K562 (cell line): ENCODE data around the gene ITPR1. TPM values are rescaled to one million over a fixed set of nuclear protein-coding genes. Genes with fewer than 3 reads are reported as not detected.

Experiments used
- BCOR ChIP-seq: fragments of 450-650 bp; IDR thresholded peaks from 2 replicates; pipeline ENCODE4 v1.6.1; 2016
- CBFA2T2 ChIP-seq: fragments of 450-650 bp; conservative IDR thresholded peaks from 2 replicates; pipeline ENCODE4 v1.6.1; 2017; ENCODE audit warnings: mild to moderate bottlenecking
- EGR1 ChIP-seq: fragments of 450-650 bp; conservative IDR thresholded peaks from 2 replicates; pipeline ENCODE4 v1.6.1; 2017; ENCODE audit warnings: mild to moderate bottlenecking
- ESRRA ChIP-seq: fragments of 450-650 bp; IDR thresholded peaks from 2 replicates; pipeline ENCODE4 v1.6.1; 2014; ENCODE audit warnings: low read depth, mild to moderate bottlenecking, moderate library complexity, borderline replicate concordance
- GTF2F1 ChIP-seq: IDR thresholded peaks from 2 replicates; pipeline ENCODE4 v1.6.1; 2011; ENCODE audit warnings: low read depth, low read length, improper control_type of control experiment
- HEY1 ChIP-seq: fragments of 250-450 bp; sonication (Bioruptor Pico); IDR thresholded peaks from 2 replicates; pipeline ENCODE4 v1.5.0; 2020; ENCODE audit warnings: mild to moderate bottlenecking, moderate library complexity, borderline replicate concordance
- HMGXB4 ChIP-seq: sonication (generic); formaldehyde crosslinking; IDR thresholded peaks from 2 replicates; pipeline ENCODE4 v1.8.1; 2023; ENCODE audit warnings: mild to moderate bottlenecking, missing genetic modification reagents
- HNRNPL ChIP-seq: fragments of 200-400 bp; formaldehyde crosslinking; IDR thresholded peaks from 2 replicates; pipeline ENCODE4 v1.6.1; 2017; ENCODE audit warnings: low read depth, mild to moderate bottlenecking, low read length
- IRF1 ChIP-seq: sonication (generic); formaldehyde crosslinking; IDR thresholded peaks from 2 replicates; pipeline ENCODE4 v1.8.0; 2022; ENCODE audit warnings: missing genetic modification reagents, mild to moderate bottlenecking, borderline replicate concordance
- JUNB ChIP-seq: fragments of 450-650 bp; formaldehyde crosslinking; conservative IDR thresholded peaks from 2 replicates; pipeline ENCODE4 v1.4.0; 2020; ENCODE audit warnings: mild to moderate bottlenecking
- KAT2B ChIP-seq: IDR thresholded peaks from one replicate; pipeline ENCODE4 v1.6.1; 2012; ENCODE audit warnings: low read depth, mild to moderate bottlenecking, control low read depth, inconsistent platforms, low read length, moderate library complexity
- MYNN ChIP-seq, 2 experiments: sonication (generic); formaldehyde crosslinking in 1 of 2; IDR thresholded peaks; 2 replicates each; pipeline versions ENCODE4 v1.5.0 to v1.6.1; 2016 to 2020; ENCODE audit warnings: antibody characterized with exemption in 1 of 2, missing genetic modification reagents in 1 of 2
- NR2C1 ChIP-seq, 2 experiments: fragments of 450-650 bp; IDR thresholded peaks; 2 replicates each; pipeline ENCODE4 v1.6.1; 2017; ENCODE audit warnings: mild to moderate bottlenecking in 2 of 2, antibody characterized with exemption in 1 of 2, inconsistent platforms in 1 of 2, missing compliant biosample characterization in 1 of 2, missing genetic modification characterization in 1 of 2
- PPARD ChIP-seq: fragments of 250-450 bp; sonication (Bioruptor Pico); IDR thresholded peaks from 2 replicates; pipeline ENCODE4 v1.8.0; 2022; ENCODE audit warnings: inconsistent platforms, mild to moderate bottlenecking, moderate library complexity
- TAF15 ChIP-seq: fragments of 200-400 bp; formaldehyde crosslinking; IDR thresholded peaks from 2 replicates; pipeline ENCODE4 v1.6.1; 2017; ENCODE audit warnings: mild to moderate bottlenecking, low read depth, low read length, moderate library complexity
- TARDBP ChIP-seq: fragments of 450-650 bp; IDR thresholded peaks from 2 replicates; pipeline ENCODE4 v1.6.1; 2016
- TFE3 ChIP-seq: fragments of 450-650 bp; formaldehyde crosslinking; IDR thresholded peaks from 2 replicates; pipeline ENCODE4 v1.4.0; 2020; ENCODE audit warnings: mild to moderate bottlenecking, mixed read lengths
- USF2 ChIP-seq: sonication (generic); formaldehyde crosslinking; IDR thresholded peaks from 2 replicates; pipeline ENCODE4 v1.5.0; 2020; ENCODE audit warnings: missing genetic modification reagents
- ZNF121 ChIP-seq: sonication (generic); formaldehyde crosslinking; conservative IDR thresholded peaks from 2 replicates; pipeline ENCODE4 v1.8.0; 2022; ENCODE audit warnings: missing genetic modification reagents
- ZNF551 ChIP-seq: fragments of 250-450 bp; sonication (Bioruptor Pico); IDR thresholded peaks from 2 replicates; pipeline ENCODE4 v1.5.0; 2021; ENCODE audit warnings: mild to moderate bottlenecking, moderate library complexity
- ZNF76 ChIP-seq: fragments of 250-450 bp; sonication (Bioruptor Pico); IDR thresholded peaks from 2 replicates; pipeline ENCODE4 v1.4.0; 2020; ENCODE audit warnings: mild to moderate bottlenecking, moderate library complexity, borderline replicate concordance
- ZSCAN29 ChIP-seq: fragments of 450-650 bp; IDR thresholded peaks from 2 replicates; pipeline ENCODE4 v1.6.1; 2017
- polyA plus RNA-seq, 8 experiments: library from polyadenylated mRNA; depleted of rRNA in 4 of 8; stranded (reverse) in 5 of 8; unstranded in 3 of 8; fragments of >200 nt; fragmentation: Nextera tagmentation in 2 of 8; fragmentation: Illumina TruSeq in 1 of 8; extraction: Ambion mirVana in 2 of 8; extraction: Trizol in 1 of 8; gene quantifications; 2 replicates each; pipeline versions ENCODE4 v1.2.1 to v1.2.3, GENCODE V29; 2011 to 2014; ENCODE audit warnings: inconsistent platforms in 1 of 8, missing spikeins in 1 of 8
- total RNA-seq, 7 experiments: library from RNA; depleted of rRNA in 6 of 7; stranded (reverse); fragments of >200 nt in 6 of 7; fragmentation: Illumina TruSeq in 2 of 7; extraction: Trizol in 2 of 7; gene quantifications; 2 replicates each; pipeline versions ENCODE4 v1.2.1 to v1.2.3, GENCODE V29; 2011 to 2021; ENCODE audit warnings: low replicate concordance in 1 of 7

Gene ITPR1
- total and polyA plus RNA-seq, 9 of the 15 experiments (the other 6 are each of a cell fraction or from before 2014, with no cell fraction given), result 22.4 to 40.0 (median 27.4) TPM

- peak; percentile 27; the same call in 1 of the 2 replicates for TF ChIP-seq USF2 (CRISPR knock-in tag)
- no peak for TF ChIP-seq HEY1 (CRISPR knock-in tag)
- peak; percentile 87 for TF ChIP-seq HMGXB4 (CRISPR knock-in tag)
- TF ChIP-seq JUNB (CRISPR knock-in tag), result no peak
- 0 out of 2 replicates have a peak, but pooled peaks have one; percentile 19 for TF ChIP-seq IRF1 (CRISPR knock-in tag)
- no peak for TF ChIP-seq ZNF76
- TF ChIP-seq GTF2F1, result peak; percentile 92; the same call in 1 of the 2 replicates
- no peak; the same call in 1 of the 2 replicates for TF ChIP-seq BCOR
- TF ChIP-seq ESRRA, result peak; percentile 60; the same call in 1 of the 2 replicates
- no peak for TF ChIP-seq ZNF551
- TF ChIP-seq KAT2B, result no peak
- no peak for TF ChIP-seq TAF15
- TF ChIP-seq PPARD (CRISPR knock-in tag), result no peak
- TF ChIP-seq ZSCAN29, result no peak
- no peak for TF ChIP-seq HNRNPL
- no peak for TF ChIP-seq ZNF121
- TF ChIP-seq NR2C1 (IDR thresholded peaks at IDR 0.05), result 0 out of 2 replicates have a peak, but pooled peaks have one; percentile 56
- peak; percentile 80 for TF ChIP-seq NR2C1 (tag; IDR thresholded peaks at IDR 0.05)
- TF ChIP-seq CBFA2T2, result no peak; the same call in 1 of the 2 replicates
- peak; percentile 74 for TF ChIP-seq MYNN (IDR thresholded peaks at IDR 0.05)
- TF ChIP-seq MYNN (CRISPR knock-in tag; IDR thresholded peaks at IDR 0.05), result no peak
- peak; percentile 53; the same call in 1 of the 2 replicates for TF ChIP-seq TARDBP
- TF ChIP-seq TFE3 (CRISPR knock-in tag), result no peak; the same call in 1 of the 2 replicates
- peak; percentile 96 for TF ChIP-seq EGR1
Measured at GRCh38 chr3:4493014-4493940, at the start of gene ITPR1 (continued).
